DOHH2 (cell line): ENCODE results near the gene EPHA4.

Source experiments
- H3F3A ChIP-seq: fragments of 200-600 bp; sonication (generic), shearing (Covaris generic); 2 replicates; pipeline ENCODE4 v1.6.0; 2016; ENCODE audit warnings: antibody characterized with exemption, mild to moderate bottlenecking; ENCODE audit not compliant: control insufficient read depth, insufficient read depth
- H3K27ac ChIP-seq: fragments of 200-600 bp; sonication (generic); 2 replicates; pipeline ENCODE4 v1.5.1; 2014; ENCODE audit warnings: low read depth, mild to moderate bottlenecking, low read length, moderate library complexity
- H3K27me3 ChIP-seq: fragments of 200-600 bp; sonication (generic); 2 replicates; pipeline ENCODE4 v1.6.1; 2014; ENCODE audit warnings: mild to moderate bottlenecking, low read length, mixed read lengths; ENCODE audit not compliant: control insufficient read depth
- H3K36me3 ChIP-seq: fragments of 200-600 bp; sonication (generic); 2 replicates; pipeline ENCODE4 v1.6.1; 2014; ENCODE audit warnings: mild to moderate bottlenecking, low read length, moderate library complexity, mixed read lengths; ENCODE audit not compliant: control insufficient read depth
- H3K4me1 ChIP-seq: fragments of 200-600 bp; sonication (generic); 2 replicates; pipeline ENCODE4 v1.6.1; 2014; ENCODE audit warnings: mild to moderate bottlenecking, low read length, mixed read lengths; ENCODE audit not compliant: control insufficient read depth
- H3K4me2 ChIP-seq: fragments of 200-600 bp; sonication (generic); 2 replicates; pipeline ENCODE4 v1.6.0; 2014; ENCODE audit warnings: mild to moderate bottlenecking, low read length, moderate library complexity
- H3K4me3 ChIP-seq: fragments of 200-600 bp; sonication (generic); 2 replicates; pipeline ENCODE4 v1.5.1; 2014; ENCODE audit warnings: mild to moderate bottlenecking, low read length, mixed read lengths
- H3K79me2 ChIP-seq: fragments of 200-600 bp; sonication (generic); 2 replicates; pipeline ENCODE4 v1.6.1; 2014; ENCODE audit warnings: mild to moderate bottlenecking, low read length, mixed read lengths; ENCODE audit not compliant: control insufficient read depth
- H3K9me2 ChIP-seq: fragments of 200-600 bp; sonication (generic); replicated peaks from 2 replicates; pipeline ENCODE4 v1.6.1; 2014; ENCODE audit warnings: mild to moderate bottlenecking, low read length, mixed read lengths; ENCODE audit not compliant: control insufficient read depth
- H3K9me3 ChIP-seq: fragments of 200-600 bp; sonication (generic); 2 replicates; pipeline ENCODE4 v1.6.1; 2014; ENCODE audit warnings: antibody characterized with exemption, low read length, mixed read lengths; ENCODE audit not compliant: control insufficient read depth, insufficient read depth
- H4K20me1 ChIP-seq: fragments of 200-600 bp; sonication (generic); 2 replicates; pipeline ENCODE4 v1.6.0; 2014; ENCODE audit warnings: low read depth, mild to moderate bottlenecking, antibody characterized with exemption, low read length, moderate library complexity; ENCODE audit not compliant: control insufficient read depth, insufficient read depth
- CTCF ChIP-seq: fragments of 200-600 bp; sonication (generic); IDR thresholded peaks from one replicate; pipeline ENCODE4 v1.5.1; 2014; ENCODE audit warnings: antibody characterized with exemption, mild to moderate bottlenecking, low read depth, low read length; ENCODE audit not compliant: poor library complexity, severe bottlenecking
- EZH2phosphoT487 ChIP-seq: fragments of 200-600 bp; sonication (generic); IDR thresholded peaks from 2 replicates; pipeline ENCODE4 v1.6.1; 2017; ENCODE audit warnings: borderline replicate concordance, mild to moderate bottlenecking, antibody characterized with exemption, low read length, moderate library complexity, mixed read lengths

Gene EPHA4

GRCh38 chr2:221589696-221590095, 17.6 kb upstream of the EPHA4 start:
- no peaks in the 10 kb centered on the region for H3F3A ChIP-seq
- no peaks in the 10 kb centered on the region for H3K9me3 ChIP-seq
- no peaks in the 10 kb centered on the region for H3K79me2 ChIP-seq
- H3K9me2 ChIP-seq = no peaks in the 10 kb centered on the region
- H3K27ac ChIP-seq = no peak overlapping the region
- no peaks in the 10 kb centered on the region for H3K4me1 ChIP-seq
- H3K27me3 ChIP-seq = no peaks in the 10 kb centered on the region
- TF ChIP-seq EZH2phosphoT487 (no peak), CTCF (no peak)
- H3K36me3 ChIP-seq = no peaks in the 10 kb centered on the region
- no peaks in the 10 kb centered on the region for H4K20me1 ChIP-seq
- H3K4me3 ChIP-seq = no peak overlapping the region
- H3K4me2 ChIP-seq = no peak overlapping the region

- no peaks in the 10 kb centered on the region for H3K4me1 ChIP-seq
- H3K27ac ChIP-seq = no peak overlapping the region
- H3K9me3 ChIP-seq = no peaks in the 10 kb centered on the region
- H3K36me3 ChIP-seq = no peaks in the 10 kb centered on the region
- no peaks in the 10 kb centered on the region for H3K27me3 ChIP-seq
- H4K20me1 ChIP-seq = no peaks in the 10 kb centered on the region
- H3K4me3 ChIP-seq = no peak overlapping the region
- TF ChIP-seq CTCF = no peak
- no peak for TF ChIP-seq EZH2phosphoT487
- H3F3A ChIP-seq = no peaks in the 10 kb centered on the region
- no peak overlapping the region for H3K4me2 ChIP-seq
- H3K9me2 ChIP-seq = no peaks in the 10 kb centered on the region
- no peaks in the 10 kb centered on the region for H3K79me2 ChIP-seq
Measured at GRCh38 chr2:221588306-221588985, 16.3 kb upstream of the EPHA4 start.

- Histone ChIP-seq H3K9me2 (no peaks in the 10 kb centered on the region), H3K4me1 (no peaks in the 10 kb centered on the region), H4K20me1 (no peaks in the 10 kb centered on the region), H3K4me2 (no peak overlapping the region), H3K27me3 (no peaks in the 10 kb centered on the region), H3K36me3 (no peaks in the 10 kb centered on the region), H3K4me3 (no peak overlapping the region), H3K79me2 (no peaks in the 10 kb centered on the region), H3K9me3 (no peaks in the 10 kb centered on the region), H3F3A (no peaks in the 10 kb centered on the region), H3K27ac (no peak overlapping the region)
- TF ChIP-seq EZH2phosphoT487 (no peak), CTCF (no peak)
Measured at GRCh38 chr2:221581986-221582385, 9.9 kb upstream of the EPHA4 start.
